Stimulated activated CD4-positive, alpha-beta T cell treated with anti-CD3 and anti-CD28 coated beads, Interleukin-1b, Interleukin-23, amount 100 ng/mL, for 48 hours (primary cell): ENCODE data around the gene ZNF407.

ENCODE experiments used
- DNase-seq: peaks from one replicate; pipeline ENCODE4 v3.0.0-alpha.2; 2020

The ZNF407 gene

GRCh38 chr18:74734013-74734444 lies 136.4 kb downstream of the ZNF407 start:
- no peak for DNase-seq

- DNase-seq = no peak
Measured at GRCh38 chr18:74739926-74740325, 142.3 kb downstream of the ZNF407 start.

GRCh38 chr18:74742573-74743243 lies 145.0 kb downstream of the ZNF407 start:
- no peak for DNase-seq

- DNase-seq = no peak
Measured at GRCh38 chr18:74745633-74746403, 148.1 kb downstream of the ZNF407 start.

- no peak for DNase-seq
Measured at GRCh38 chr18:74748809-74749208, 151.1 kb downstream of the ZNF407 start.

GRCh38 chr18:74758995-74759394 lies 161.3 kb downstream of the ZNF407 start:
- DNase-seq = no peak

GRCh38 chr18:74760026-74760425 lies 162.4 kb downstream of the ZNF407 start:
- DNase-seq = no peak

GRCh38 chr18:74760436-74760835 lies 162.8 kb downstream of the ZNF407 start:
- DNase-seq = no peak

GRCh38 chr18:74766251-74766650 lies 168.6 kb downstream of the ZNF407 start:
- DNase-seq = no peak

GRCh38 chr18:74768096-74768495 lies 170.4 kb downstream of the ZNF407 start:
- DNase-seq = no peak

- no peak for DNase-seq
Measured at GRCh38 chr18:74773171-74773624, 175.5 kb downstream of the ZNF407 start.

- DNase-seq = no peak
Measured at GRCh38 chr18:74774486-74774885, 176.8 kb downstream of the ZNF407 start.

- DNase-seq = no peak
Measured at GRCh38 chr18:74775239-74775638, 177.6 kb downstream of the ZNF407 start.

GRCh38 chr18:74778191-74778847 lies 180.6 kb downstream of the ZNF407 start:
- DNase-seq = no peak

- DNase-seq = no peak
Measured at GRCh38 chr18:74784752-74785151, 187.1 kb downstream of the ZNF407 start.

GRCh38 chr18:74785632-74786031 lies 188.0 kb downstream of the ZNF407 start:
- DNase-seq = no peak

GRCh38 chr18:74788657-74789056 lies 191.0 kb downstream of the ZNF407 start:
- DNase-seq = no peak

GRCh38 chr18:74789078-74789477 lies 191.4 kb downstream of the ZNF407 start:
- no peak for DNase-seq

- no peak for DNase-seq
Measured at GRCh38 chr18:74790451-74790850, 192.8 kb downstream of the ZNF407 start.

GRCh38 chr18:74791501-74792194 lies 194.0 kb downstream of the ZNF407 start:
- no peak for DNase-seq

- no peak for DNase-seq
Measured at GRCh38 chr18:74793746-74794145, 196.1 kb downstream of the ZNF407 start.

GRCh38 chr18:74795751-74796150 lies 198.1 kb downstream of the ZNF407 start:
- no peak for DNase-seq

GRCh38 chr18:74796211-74796610 lies 198.5 kb downstream of the ZNF407 start:
- no peak for DNase-seq
